NB4 (cell line): ENCODE data around the gene SMIM22.

Source experiments
- DNase-seq: peaks from one replicate; pipeline ENCODE4 v3.0.0; 2010; ENCODE audit warnings: low read depth
- H3K4me3 ChIP-seq: one replicate; pipeline ENCODE4 v1.5.1; 2011; ENCODE audit warnings: mild to moderate bottlenecking, low read depth, low read length, moderate library complexity
- MYC ChIP-seq: IDR thresholded peaks from 2 replicates; pipeline ENCODE4 v1.6.1; 2011; ENCODE audit warnings: low read depth, low read length
- POLR2A ChIP-seq: IDR thresholded peaks from 2 replicates; pipeline ENCODE4 v1.6.1; 2011; ENCODE audit warnings: mild to moderate bottlenecking; ENCODE audit not compliant: insufficient read length; ENCODE audit errors: extremely low read depth
- TF ChIP-seq, protein P1 (sequence below): IDR thresholded peaks from 2 replicates; pipeline ENCODE4 v1.6.1; 2011; ENCODE audit warnings: low read depth, low read length
- TF ChIP-seq, protein P2 (sequence below): IDR thresholded peaks from one replicate; pipeline ENCODE4 v1.5.1; 2012; ENCODE audit warnings: low read depth, low read length

The SMIM22 gene

DNA sequence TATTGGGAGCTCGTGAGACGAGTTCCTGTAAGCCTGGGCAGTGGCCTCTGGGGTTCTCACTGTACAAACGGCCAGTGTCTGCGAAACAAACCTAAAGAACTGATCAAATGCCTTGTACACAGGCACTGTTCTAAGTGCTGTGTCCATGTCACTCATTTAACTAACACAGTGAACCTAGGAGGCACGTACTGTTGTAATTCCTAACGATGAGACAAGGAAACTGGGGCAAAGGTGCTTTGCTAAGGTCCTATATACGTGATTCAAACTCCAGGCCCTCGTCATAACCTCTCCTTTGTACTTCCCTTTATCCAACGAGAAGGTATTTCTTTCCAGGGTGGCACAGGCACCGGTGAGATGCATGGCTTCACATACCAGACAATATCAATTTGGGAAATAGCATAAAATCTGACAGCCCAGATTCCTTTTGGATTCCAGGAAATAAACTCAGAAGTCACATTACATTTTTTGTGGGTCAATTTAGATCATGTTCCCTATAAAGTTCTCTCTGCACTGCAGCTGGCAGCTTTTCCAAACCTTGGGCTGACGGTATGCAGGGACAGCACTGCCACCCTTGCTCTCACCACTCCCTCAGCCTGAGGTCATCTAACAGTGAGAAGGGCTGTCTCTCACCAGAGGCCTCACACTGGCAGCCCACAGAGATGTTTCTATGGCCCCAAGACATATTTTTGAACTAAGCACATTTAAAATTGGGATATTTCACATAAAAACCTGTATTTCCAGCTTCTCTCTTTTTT is 33.6 kb downstream of the SMIM22 start:
- DNase-seq, result no peak
- H3K4me3 ChIP-seq, result no peak overlapping the region
- no peak for TF ChIP-seq MYC
- TF ChIP-seq, protein P1, sequence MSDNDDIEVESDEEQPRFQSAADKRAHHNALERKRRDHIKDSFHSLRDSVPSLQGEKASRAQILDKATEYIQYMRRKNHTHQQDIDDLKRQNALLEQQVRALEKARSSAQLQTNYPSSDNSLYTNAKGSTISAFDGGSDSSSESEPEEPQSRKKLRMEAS, result no peak

DNA sequence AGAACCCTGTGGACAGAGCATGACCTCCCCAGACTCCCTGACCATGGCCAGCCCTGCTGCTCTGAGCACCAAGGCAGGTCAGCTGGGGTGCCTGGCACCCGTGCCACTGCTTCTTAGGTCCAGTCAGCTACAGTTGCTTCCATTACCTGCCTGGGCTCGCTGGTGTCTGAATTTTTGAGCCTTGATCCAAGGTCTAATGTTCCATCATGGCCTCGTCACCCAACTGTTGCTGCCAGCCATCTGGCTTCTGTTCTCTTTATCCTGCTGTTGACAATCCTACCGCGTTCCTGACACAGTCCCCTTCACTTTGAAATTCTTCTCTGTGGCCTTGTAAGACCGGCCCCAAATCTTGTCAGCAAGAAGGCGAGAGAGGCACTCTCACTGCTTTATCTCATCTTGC is 35.2 kb downstream of the SMIM22 start:
- no peak for DNase-seq
- TF ChIP-seq POLR2A, result no peak
- TF ChIP-seq, protein P2, sequence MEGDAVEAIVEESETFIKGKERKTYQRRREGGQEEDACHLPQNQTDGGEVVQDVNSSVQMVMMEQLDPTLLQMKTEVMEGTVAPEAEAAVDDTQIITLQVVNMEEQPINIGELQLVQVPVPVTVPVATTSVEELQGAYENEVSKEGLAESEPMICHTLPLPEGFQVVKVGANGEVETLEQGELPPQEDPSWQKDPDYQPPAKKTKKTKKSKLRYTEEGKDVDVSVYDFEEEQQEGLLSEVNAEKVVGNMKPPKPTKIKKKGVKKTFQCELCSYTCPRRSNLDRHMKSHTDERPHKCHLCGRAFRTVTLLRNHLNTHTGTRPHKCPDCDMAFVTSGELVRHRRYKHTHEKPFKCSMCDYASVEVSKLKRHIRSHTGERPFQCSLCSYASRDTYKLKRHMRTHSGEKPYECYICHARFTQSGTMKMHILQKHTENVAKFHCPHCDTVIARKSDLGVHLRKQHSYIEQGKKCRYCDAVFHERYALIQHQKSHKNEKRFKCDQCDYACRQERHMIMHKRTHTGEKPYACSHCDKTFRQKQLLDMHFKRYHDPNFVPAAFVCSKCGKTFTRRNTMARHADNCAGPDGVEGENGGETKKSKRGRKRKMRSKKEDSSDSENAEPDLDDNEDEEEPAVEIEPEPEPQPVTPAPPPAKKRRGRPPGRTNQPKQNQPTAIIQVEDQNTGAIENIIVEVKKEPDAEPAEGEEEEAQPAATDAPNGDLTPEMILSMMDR, result no peak
- TF ChIP-seq, protein P1, result no peak
- TF ChIP-seq MYC, result no peak
- no peak overlapping the region for H3K4me3 ChIP-seq

DNA sequence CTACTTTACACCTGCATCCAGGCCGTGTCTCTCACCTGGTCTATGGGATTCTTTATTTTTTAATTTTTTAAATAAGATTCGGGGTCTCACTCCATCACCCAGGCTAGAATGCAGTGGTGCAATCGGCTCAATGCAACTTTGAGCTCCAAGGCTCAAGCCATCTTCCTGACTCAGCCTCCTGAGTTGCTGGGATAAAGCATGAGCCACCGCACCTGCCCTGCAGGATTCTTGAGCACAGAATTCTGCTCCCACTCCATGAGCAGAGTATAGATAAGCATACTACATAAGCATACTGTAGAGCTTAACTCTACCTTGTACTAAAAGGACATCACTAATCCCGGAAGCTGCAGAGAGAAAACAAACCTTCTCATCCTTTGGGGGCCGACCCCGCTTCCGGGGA is 36.4 kb downstream of the SMIM22 start:
- TF ChIP-seq, protein P1, result no peak
- TF ChIP-seq MYC (no peak), POLR2A (no peak)
- TF ChIP-seq, protein P2, result no peak
- no peak overlapping the region for H3K4me3 ChIP-seq
- DNase-seq, result no peak

DNA sequence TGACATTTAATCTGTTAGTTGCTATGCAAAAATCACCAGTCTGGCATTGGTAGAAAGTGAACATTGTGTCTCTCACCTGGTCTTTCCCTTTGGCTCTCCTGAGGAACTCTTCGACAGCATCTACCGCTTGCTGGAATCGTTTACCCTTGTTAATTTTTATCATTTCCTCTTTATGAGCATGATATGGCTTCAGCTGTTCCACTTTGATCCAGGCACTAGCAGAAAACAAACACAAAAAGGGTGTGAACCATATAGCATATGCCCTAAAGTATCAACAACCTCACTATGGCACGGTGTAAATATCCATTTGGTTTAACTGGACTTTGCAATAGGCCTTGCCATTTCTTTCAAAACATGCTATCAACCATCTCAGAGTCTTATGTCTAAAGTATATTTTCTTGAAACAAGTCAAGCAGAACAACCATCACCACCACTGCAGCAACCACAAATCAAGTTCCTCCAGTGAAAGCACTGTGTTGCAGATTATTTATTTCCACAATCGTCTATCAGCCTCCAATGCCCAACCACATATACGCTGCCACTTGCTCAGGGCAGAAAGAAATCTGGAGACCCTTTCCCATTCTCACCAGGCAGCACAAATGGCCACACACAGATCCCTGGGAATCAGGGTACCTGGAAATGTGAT is 37.7 kb downstream of the SMIM22 start:
- TF ChIP-seq MYC (no peak), POLR2A (no peak)
- TF ChIP-seq, protein P1, result no peak
- TF ChIP-seq, protein P2, result no peak
- H3K4me3 ChIP-seq, result no peak overlapping the region
- no peak for DNase-seq

DNA sequence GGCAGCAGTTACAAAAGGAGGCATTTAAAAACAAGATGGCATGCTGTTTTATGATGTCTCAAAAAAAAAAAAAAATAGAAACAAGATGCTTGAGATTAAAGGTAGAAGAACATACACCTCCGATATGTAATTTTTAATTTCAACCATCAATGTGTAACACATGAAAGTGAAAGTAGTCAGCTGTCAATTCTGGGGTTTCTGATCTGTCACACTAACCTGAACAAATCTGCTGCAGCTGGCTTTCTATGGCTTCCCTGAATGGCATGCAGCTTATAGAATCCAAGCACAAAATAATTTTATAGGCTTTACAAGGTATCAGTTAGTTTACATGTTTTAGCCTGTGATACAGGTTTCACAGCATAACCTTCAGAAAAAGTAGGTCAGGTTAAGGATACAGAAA is 38.4 kb downstream of the SMIM22 start:
- H3K4me3 ChIP-seq, result no peak overlapping the region
- no peak for DNase-seq
- TF ChIP-seq, protein P1, result no peak
- TF ChIP-seq, protein P2, result no peak
- TF ChIP-seq POLR2A (no peak), MYC (no peak)

DNA sequence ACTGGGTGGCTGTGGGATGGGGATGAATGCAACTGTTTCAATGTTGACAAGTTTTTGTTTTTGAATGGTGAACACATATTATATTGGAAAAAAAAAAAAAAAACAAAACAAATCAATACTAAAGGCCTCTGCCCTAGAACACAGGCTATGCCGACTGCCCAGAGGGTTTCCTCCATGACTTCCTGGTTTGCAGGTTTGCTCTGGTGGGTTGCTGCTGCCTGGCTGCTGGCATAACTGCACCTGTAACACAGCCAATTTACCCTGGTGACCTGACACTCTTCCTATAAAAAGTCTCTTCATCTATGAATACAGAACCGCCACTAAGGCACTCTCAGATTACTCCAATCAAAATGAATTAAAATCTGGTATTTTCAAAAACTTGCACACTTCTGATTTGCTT is 41.6 kb downstream of the SMIM22 start:
- no peak for DNase-seq
- no peak overlapping the region for H3K4me3 ChIP-seq
- TF ChIP-seq, protein P1, result no peak
- TF ChIP-seq POLR2A, result no peak
- TF ChIP-seq, protein P2, result no peak
- TF ChIP-seq MYC, result no peak
